ENCODE measurements around the gene AUP1. TPM values are rescaled to one million over a fixed set of nuclear protein-coding genes. Genes with fewer than 3 reads are reported as not detected.

The AUP1 gene
- total and polyA plus RNA-seq, 4 experiments from 2014 or later = 91.3 to 158 (median 138) TPM

- Mint-ChIP-seq H3K4me1 (peaks cover 7 to 22% (median 15%) of the 10 kb centered on the region in 4 donors), H3K27me3 (peaks cover 26 to 46% of the 10 kb centered on the region in 2 donors), H3K9me3 (no peaks in the 10 kb centered on the region), H3K27ac (no peak overlapping the region), H3K36me3 (peaks cover 0 to 2% of the 10 kb centered on the region in 2 donors), H3K4me3 (peak overlapping the region; percentile 38 to 82 (median 52))
- no peak overlapping the region for H3K27ac ChIP-seq (ENCODE audit: low read depth, low read length)
- ChIA-PET CTCF (ENCODE audit: partially characterized antibody) (interaction anchor here (1.0 kb wide), 1 partner anchor 16 kb away, joined by 3 read pairs; no protein-coding TSS in a partner anchor), POLR2A (ENCODE audit: partially characterized antibody) (no interaction called here)
- peaks cover 30% of the 10 kb centered on the region for H3K27me3 ChIP-seq (ENCODE audit: insufficient read depth, low read length)
- H3K9me3 ChIP-seq (ENCODE audit: control insufficient read depth in 1 of 2, low read length in 2 of 2) = no peaks in the 10 kb centered on the region
- no peak for DNase-seq
- peak overlapping the region in 1 of 2 donors; percentile 20 for H3K4me3 ChIP-seq (ENCODE audit: low read length in 2 of 2)
- no peaks in the 10 kb centered on the region for H3K36me3 ChIP-seq (ENCODE audit: insufficient read depth, low read length)
- peaks cover 20% of the 10 kb centered on the region for H3K4me1 ChIP-seq (ENCODE audit: insufficient read depth, low read length)
- intact Hi-C loops (cut with micrococcal nuclease) = no loop called here
Measured at GRCh38 chr2:74548900-74549826, 19.7 kb upstream of the AUP1 start.

GRCh38 chr2:74548285-74548899, 18.9 kb upstream of the AUP1 start:
- H3K9me3 ChIP-seq (ENCODE audit: control insufficient read depth in 1 of 2, low read length in 2 of 2) = no peaks in the 10 kb centered on the region
- no peak for DNase-seq
- peaks cover 13% of the 10 kb centered on the region for H3K4me1 ChIP-seq (ENCODE audit: insufficient read depth, low read length)
- POLR2A ChIA-PET (ENCODE audit: partially characterized antibody) = no interaction called here
- Mint-ChIP-seq H3K9me3 (no peaks in the 10 kb centered on the region), H3K4me3 (peak overlapping the region; percentile 50 to 85 (median 74)), H3K4me1 (peaks cover 7 to 19% (median 12%) of the 10 kb centered on the region in 4 donors), H3K36me3 (no peaks in the 10 kb centered on the region), H3K27ac (no peak overlapping the region), H3K27me3 (peaks cover 26 to 46% of the 10 kb centered on the region in 2 donors)
- intact Hi-C loops (cut with micrococcal nuclease) = no loop called here
- H3K27me3 ChIP-seq (ENCODE audit: insufficient read depth, low read length) = peaks cover 30% of the 10 kb centered on the region
- H3K27ac ChIP-seq (ENCODE audit: low read depth, low read length) = no peak overlapping the region
- CTCF ChIA-PET (ENCODE audit: partially characterized antibody) = interaction anchor here (1.0 kb wide), 1 partner anchor 15 kb away, joined by 3 read pairs; no protein-coding TSS in a partner anchor
- no peak overlapping the region for H3K4me3 ChIP-seq (ENCODE audit: low read length in 2 of 2)
- H3K36me3 ChIP-seq (ENCODE audit: insufficient read depth, low read length) = no peaks in the 10 kb centered on the region

DNA sequence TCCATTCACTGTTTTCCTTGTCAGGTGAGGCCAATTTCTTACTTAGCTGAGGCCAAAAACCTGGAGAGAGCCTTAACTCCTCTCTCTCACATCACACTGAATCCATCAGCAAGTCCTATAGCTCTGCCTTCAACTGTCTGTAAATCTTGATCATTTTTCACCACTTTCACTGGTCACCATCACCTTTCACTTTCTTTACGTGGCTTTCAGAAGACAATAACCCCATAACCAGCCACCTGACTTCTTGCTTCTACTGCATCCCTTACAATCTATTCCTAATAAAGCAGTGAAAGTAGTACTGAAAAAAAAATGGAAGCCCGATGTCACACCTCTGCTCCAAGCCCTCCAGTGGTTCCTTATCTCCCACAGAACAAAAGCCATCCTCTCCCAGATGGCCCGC, 16.5 kb upstream of the AUP1 start:
- H3K4me1 ChIP-seq (ENCODE audit: insufficient read depth, low read length) = peaks cover 13% of the 10 kb centered on the region
- no peak for DNase-seq
- Mint-ChIP-seq H3K27me3 (peaks cover 32 to 43% of the 10 kb centered on the region in 2 donors), H3K27ac (no peak overlapping the region), H3K36me3 (no peaks in the 10 kb centered on the region), H3K4me1 (peaks cover 3 to 13% (median 10%) of the 10 kb centered on the region in 4 donors), H3K9me3 (no peaks in the 10 kb centered on the region), H3K4me3 (no peak overlapping the region)
- ChIA-PET POLR2A (ENCODE audit: partially characterized antibody) (no interaction called here), CTCF (ENCODE audit: partially characterized antibody) (interaction anchor here (0.9 to 3.2 kb wide), 4 partner anchors 16 to 211 kb away, joined by 3 to 11 read pairs (median 3); partner anchors contain the start of genes CCDC142, HTRA2 and TTC31)
- intact Hi-C loops (cut with micrococcal nuclease) = no loop called here
- H3K4me3 ChIP-seq (ENCODE audit: low read length in 2 of 2) = no peak overlapping the region
- H3K27ac ChIP-seq (ENCODE audit: low read depth, low read length) = no peak overlapping the region
- peaks cover 30% of the 10 kb centered on the region for H3K27me3 ChIP-seq (ENCODE audit: insufficient read depth, low read length)
- H3K36me3 ChIP-seq (ENCODE audit: insufficient read depth, low read length) = no peaks in the 10 kb centered on the region
- no peaks in the 10 kb centered on the region for H3K9me3 ChIP-seq (ENCODE audit: control insufficient read depth in 1 of 2, low read length in 2 of 2)

GRCh38 chr2:74544634-74545033, 15.1 kb upstream of the AUP1 start:
- H3K4me3 ChIP-seq (ENCODE audit: low read length in 2 of 2) = no peak overlapping the region
- CTCF ChIA-PET (ENCODE audit: partially characterized antibody) = interaction anchor here (0.8 to 3.2 kb wide), 10 partner anchors 10 to 722 kb away, joined by 3 to 11 read pairs (median 3); partner anchors contain the start of genes CCDC142, HTRA2 and TTC31
- no peak for DNase-seq
- no peak overlapping the region for H3K4me3 Mint-ChIP-seq
- intact Hi-C loops (cut with micrococcal nuclease) = loop anchor here (1.0 kb wide), 1 partner anchor 61 kb away; the partner anchor contains the start of gene TTC31
- peaks cover 20% of the 10 kb centered on the region for H3K27me3 ChIP-seq (ENCODE audit: insufficient read depth, low read length)
- no peaks in the 10 kb centered on the region for H3K9me3 Mint-ChIP-seq
- no peaks in the 10 kb centered on the region for H3K36me3 Mint-ChIP-seq
- POLR2A ChIA-PET (ENCODE audit: partially characterized antibody) = interaction anchor here (1.2 to 1.3 kb wide), 2 partner anchors 15 to 87 kb away, joined by 4 read pairs; partner anchors contain the start of genes AUP1, HTRA2 and WBP1
- peaks cover 3 to 12% (median 6%) of the 10 kb centered on the region in 4 donors for H3K4me1 Mint-ChIP-seq
- H3K4me1 ChIP-seq (ENCODE audit: insufficient read depth, low read length) = peaks cover 12% of the 10 kb centered on the region
- H3K27me3 Mint-ChIP-seq = peaks cover 26 to 36% of the 10 kb centered on the region in 2 donors
- H3K27ac ChIP-seq (ENCODE audit: low read depth, low read length) = no peak overlapping the region
- no peak overlapping the region for H3K27ac Mint-ChIP-seq
- H3K36me3 ChIP-seq (ENCODE audit: insufficient read depth, low read length) = no peaks in the 10 kb centered on the region
- H3K9me3 ChIP-seq (ENCODE audit: control insufficient read depth in 1 of 2, low read length in 2 of 2) = no peaks in the 10 kb centered on the region

DNA sequence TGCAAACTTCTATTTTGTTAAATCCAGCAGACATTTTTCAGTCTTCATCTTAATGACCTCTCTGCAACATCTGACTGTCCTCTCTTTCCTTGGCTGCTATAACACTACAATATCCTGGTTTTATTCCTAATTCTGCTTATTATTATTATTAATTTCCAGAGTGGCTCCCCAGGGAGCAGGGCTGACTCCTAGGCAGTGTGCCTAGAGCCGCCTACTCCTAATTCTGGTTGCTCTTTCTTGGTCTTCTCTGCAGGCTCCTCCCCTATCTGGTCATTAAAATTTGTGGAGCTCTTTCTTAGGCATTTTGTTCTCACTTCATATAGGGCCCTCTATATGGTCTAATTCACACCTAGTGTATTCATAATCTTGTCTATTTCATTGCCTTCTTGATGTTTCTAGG, 13.5 kb upstream of the AUP1 start:
- intact Hi-C loops (cut with micrococcal nuclease) = no loop called here
- CTCF ChIA-PET (ENCODE audit: partially characterized antibody) = no interaction called here

DNA sequence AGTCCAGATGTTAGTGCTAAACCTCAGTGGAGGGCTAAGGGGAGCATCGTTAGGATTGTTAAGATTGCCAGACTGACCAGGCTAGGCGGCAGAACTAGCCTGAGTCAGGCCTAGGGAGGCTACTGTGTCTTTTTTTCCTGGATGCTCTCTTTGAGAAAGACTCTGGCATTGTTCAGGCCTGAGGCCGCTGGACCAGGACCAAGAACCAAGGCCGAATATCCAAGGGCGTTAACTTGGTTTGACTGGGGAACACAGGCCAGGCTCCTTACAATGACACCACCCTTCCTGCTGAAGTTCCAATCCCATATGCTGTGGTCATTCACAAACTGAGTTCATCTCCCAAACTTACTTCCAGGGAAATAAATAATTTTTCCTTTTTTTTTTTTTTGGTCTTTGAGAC, 10.8 kb upstream of the AUP1 start:
- no peaks in the 10 kb centered on the region for H3K36me3 Mint-ChIP-seq
- POLR2A ChIA-PET (ENCODE audit: partially characterized antibody) = interaction anchor here (1.1 kb wide), 1 partner anchor 57 kb away, joined by 3 read pairs; the partner anchor contains the start of genes CCDC142 and TTC31
- no peaks in the 10 kb centered on the region for H3K9me3 ChIP-seq (ENCODE audit: control insufficient read depth in 1 of 2, low read length in 2 of 2)
- no peak overlapping the region for H3K27ac ChIP-seq (ENCODE audit: low read depth, low read length)
- H3K9me3 Mint-ChIP-seq = no peaks in the 10 kb centered on the region
- CTCF ChIA-PET (ENCODE audit: partially characterized antibody) = no interaction called here
- H3K4me1 ChIP-seq (ENCODE audit: insufficient read depth, low read length) = no peaks in the 10 kb centered on the region
- H3K4me3 Mint-ChIP-seq = no peak overlapping the region
- H3K27me3 Mint-ChIP-seq = peaks cover 23 to 37% of the 10 kb centered on the region in 2 donors
- no peaks in the 10 kb centered on the region for H3K36me3 ChIP-seq (ENCODE audit: insufficient read depth, low read length)
- DNase-seq = no peak
- H3K4me1 Mint-ChIP-seq = peaks cover 0 to 1% (median 0%) of the 10 kb centered on the region in 4 donors
- no peaks in the 10 kb centered on the region for H3K27me3 ChIP-seq (ENCODE audit: insufficient read depth, low read length)
- intact Hi-C loops (cut with micrococcal nuclease) = no loop called here
- no peak overlapping the region for H3K4me3 ChIP-seq (ENCODE audit: low read length in 2 of 2)
- no peak overlapping the region for H3K27ac Mint-ChIP-seq

More for the DNA sequence above, 13.5 kb upstream of the AUP1 start:
- Mint-ChIP-seq H3K4me1 (peaks cover 0 to 2% (median under 1%) of the 10 kb centered on the region in 4 donors), H3K4me3 (no peak overlapping the region), H3K9me3 (no peaks in the 10 kb centered on the region), H3K27me3 (peaks cover 26 to 40% of the 10 kb centered on the region in 2 donors), H3K36me3 (no peaks in the 10 kb centered on the region), H3K27ac (no peak overlapping the region)
- peaks cover 6% of the 10 kb centered on the region for H3K27me3 ChIP-seq (ENCODE audit: insufficient read depth, low read length)
- no peaks in the 10 kb centered on the region for H3K4me1 ChIP-seq (ENCODE audit: insufficient read depth, low read length)
- H3K9me3 ChIP-seq (ENCODE audit: control insufficient read depth in 1 of 2, low read length in 2 of 2) = no peaks in the 10 kb centered on the region
- no peak overlapping the region for H3K4me3 ChIP-seq (ENCODE audit: low read length in 2 of 2)
- no peak for DNase-seq
- no peak overlapping the region for H3K27ac ChIP-seq (ENCODE audit: low read depth, low read length)
- POLR2A ChIA-PET (ENCODE audit: partially characterized antibody) = no interaction called here
- H3K36me3 ChIP-seq (ENCODE audit: insufficient read depth, low read length) = no peaks in the 10 kb centered on the region
